Measurements from ENCODE around the gene SENP5.

- TF ChIP-seq CTCF (IDR thresholded peaks at IDR 0.05; ENCODE audit: insufficient read depth, low read length, poor library complexity, severe bottlenecking) (no peak), EZH2phosphoT487 (conservative IDR thresholded peaks at IDR 0.05; ENCODE audit: low read length) (no peak)
Observed at GRCh38 chr3:196965112-196965803, 97.5 kb downstream of the SENP5 start.

All from SU-DHL-6 (cell line).